Hepatocyte (in vitro differentiated cells): Measurements from ENCODE around the gene PTPRE. TPM values are rescaled to one million over a fixed set of nuclear protein-coding genes. Genes with fewer than 3 reads are reported as not detected.

Source experiments
- DNase-seq: peaks from one replicate; pipeline ENCODE4 v3.0.0-alpha.2; 2016; ENCODE audit warnings: low spot score
- H2AFZ ChIP-seq: fragments of 200-600 bp; sonication (generic); 2 replicates; pipeline ENCODE4 v1.6.0; 2016; ENCODE audit warnings: antibody characterized with exemption, mild to moderate bottlenecking
- H3K27ac ChIP-seq: fragments of 200-600 bp; sonication (generic); 2 replicates; pipeline ENCODE4 v1.5.1; 2016; ENCODE audit warnings: mild to moderate bottlenecking
- H3K27me3 ChIP-seq: fragments of 200-600 bp; sonication (generic); 2 replicates; pipeline ENCODE4 v1.6.1; 2016
- H3K36me3 ChIP-seq: fragments of 200-600 bp; sonication (generic); replicated peaks from 2 replicates; pipeline ENCODE4 v1.5.1; 2016; ENCODE audit warnings: low read depth; ENCODE audit not compliant: insufficient read depth
- H3K4me1 ChIP-seq: fragments of 200-600 bp; sonication (generic); 2 replicates; pipeline ENCODE4 v1.5.1; 2016; ENCODE audit warnings: mild to moderate bottlenecking, moderate library complexity; ENCODE audit not compliant: insufficient read depth
- H3K4me2 ChIP-seq: fragments of 200-600 bp; sonication (generic); 2 replicates; pipeline ENCODE4 v1.6.0; 2016
- H3K4me3 ChIP-seq: fragments of 200-600 bp; sonication (generic); 2 replicates; pipeline ENCODE4 v1.5.1; 2016; ENCODE audit warnings: mild to moderate bottlenecking
- H3K79me2 ChIP-seq: fragments of 200-600 bp; sonication (generic); 2 replicates; pipeline ENCODE4 v1.6.0; 2017; ENCODE audit warnings: mild to moderate bottlenecking
- H3K9me2 ChIP-seq: fragments of 200-600 bp; sonication (generic); replicated peaks from 2 replicates; pipeline ENCODE4 v1.6.0; 2017; ENCODE audit warnings: mild to moderate bottlenecking; ENCODE audit not compliant: insufficient read depth
- H3K9me3 ChIP-seq: fragments of 200-600 bp; sonication (generic); 2 replicates; pipeline ENCODE4 v1.5.1; 2016; ENCODE audit warnings: low read depth, mild to moderate bottlenecking
- H4K20me1 ChIP-seq: fragments of 200-600 bp; sonication (generic); 2 replicates; pipeline ENCODE4 v1.6.0; 2016; ENCODE audit warnings: mild to moderate bottlenecking; ENCODE audit not compliant: insufficient read depth, poor library complexity, severe bottlenecking
- CTCF ChIP-seq: fragments of 200-600 bp; sonication (generic); IDR thresholded peaks from 2 replicates; pipeline ENCODE4 v1.5.1; 2016; ENCODE audit warnings: antibody characterized with exemption, mild to moderate bottlenecking; ENCODE audit not compliant: poor library complexity
- EZH2 ChIP-seq: fragments of 200-600 bp; sonication (generic); IDR thresholded peaks from 2 replicates; pipeline ENCODE4 v1.6.1; 2016; ENCODE audit warnings: antibody characterized with exemption, mild to moderate bottlenecking, borderline replicate concordance
- EZH2phosphoT487 ChIP-seq: fragments of 200-600 bp; sonication (generic); IDR thresholded peaks from one replicate; pipeline ENCODE4 v1.6.1; 2018; ENCODE audit warnings: antibody characterized with exemption, mild to moderate bottlenecking, low read depth, moderate library complexity; ENCODE audit not compliant: unreplicated experiment, severe bottlenecking
- WGBS: methylation state at CpG from one replicate; pipeline ENCODE4 v1.1.6; 2016; ENCODE audit warnings: low lambda C conversion rate; ENCODE audit errors: missing lambda C conversion rate; 5-methylcytosine and 5-hydroxymethylcytosine counted together
- polyA plus RNA-seq: library from polyadenylated mRNA; unstranded; fragments of >200 nt; fragmentation: Nextera tagmentation; extraction: Ambion mirVana; gene quantifications from 2 replicates; pipeline ENCODE4 v1.2.1, GENCODE V29; 2016
- total RNA-seq: library from RNA; depleted of rRNA; stranded (reverse); fragments of >200 nt; gene quantifications from 2 replicates; pipeline ENCODE4 v1.2.3, GENCODE V29; 2014

The PTPRE gene
- total and polyA plus RNA-seq, 2 experiments from 2014 or later = 3.2 to 10.1 TPM

GRCh38 chr10:128087146-128087883 lies 180.4 kb downstream of the PTPRE start:
- H3K9me3 ChIP-seq = no peaks in the 10 kb centered on the region
- WGBS = 83% methylated on average over 7 of the region's 7 CpGs
- no peaks in the 10 kb centered on the region for H4K20me1 ChIP-seq
- no peak overlapping the region for H2AFZ ChIP-seq
- H3K4me3 ChIP-seq = no peak overlapping the region
- no peak overlapping the region for H3K27ac ChIP-seq
- peaks cover 6% of the 10 kb centered on the region for H3K27me3 ChIP-seq
- H3K36me3 ChIP-seq = no peaks in the 10 kb centered on the region
- no peaks in the 10 kb centered on the region for H3K79me2 ChIP-seq
- no peak overlapping the region for H3K4me2 ChIP-seq
- H3K9me2 ChIP-seq = no peaks in the 10 kb centered on the region
- TF ChIP-seq EZH2 (no peak), EZH2phosphoT487 (no peak), CTCF (no peak)
- no peak for DNase-seq
- H3K4me1 ChIP-seq = peaks cover 3% of the 10 kb centered on the region

- Histone ChIP-seq H3K4me3 (no peak overlapping the region), H4K20me1 (no peaks in the 10 kb centered on the region), H2AFZ (no peak overlapping the region), H3K9me3 (no peaks in the 10 kb centered on the region), H3K9me2 (no peaks in the 10 kb centered on the region), H3K4me2 (no peak overlapping the region), H3K79me2 (no peaks in the 10 kb centered on the region), H3K27ac (no peak overlapping the region), H3K4me1 (peaks cover 3% of the 10 kb centered on the region), H3K27me3 (peaks cover 6% of the 10 kb centered on the region), H3K36me3 (no peaks in the 10 kb centered on the region)
- TF ChIP-seq CTCF (peak; percentile 13), EZH2 (no peak)
- WGBS = 65% methylated on average over 12 of the region's 12 CpGs
- no peak for DNase-seq
Measured at GRCh38 chr10:128087884-128088709, 181.2 kb downstream of the PTPRE start.

GRCh38 chr10:128091636-128092210 lies 184.8 kb downstream of the PTPRE start:
- WGBS = 75% methylated on average over 17 of the region's 17 CpGs
- Histone ChIP-seq H3K4me2 (no peak overlapping the region), H3K4me3 (no peak overlapping the region), H3K4me1 (peaks cover 11% of the 10 kb centered on the region), H3K36me3 (no peaks in the 10 kb centered on the region), H3K27ac (no peak overlapping the region), H3K9me3 (no peaks in the 10 kb centered on the region), H3K79me2 (no peaks in the 10 kb centered on the region), H2AFZ (no peak overlapping the region), H3K27me3 (peaks cover 6% of the 10 kb centered on the region), H4K20me1 (no peaks in the 10 kb centered on the region), H3K9me2 (no peaks in the 10 kb centered on the region)
- no peak for TF ChIP-seq CTCF
- TF ChIP-seq EZH2 = no peak
- TF ChIP-seq EZH2phosphoT487 = no peak
- DNase-seq = no peak
